Fibroblast of peridontal ligament (primary cell): Measurements from ENCODE around the gene INSYN1.
"Not testable (repeated sequence)": the region's sequence is repeated elsewhere in the genome, so short reads cannot be mapped to it uniquely, and the experiment has no call there.

Experiments
- DNase-seq: peaks from one replicate; pipeline ENCODE4 v3.0.0-alpha.2; 2010; ENCODE audit errors: extremely low read depth

The INSYN1 gene, protein sequence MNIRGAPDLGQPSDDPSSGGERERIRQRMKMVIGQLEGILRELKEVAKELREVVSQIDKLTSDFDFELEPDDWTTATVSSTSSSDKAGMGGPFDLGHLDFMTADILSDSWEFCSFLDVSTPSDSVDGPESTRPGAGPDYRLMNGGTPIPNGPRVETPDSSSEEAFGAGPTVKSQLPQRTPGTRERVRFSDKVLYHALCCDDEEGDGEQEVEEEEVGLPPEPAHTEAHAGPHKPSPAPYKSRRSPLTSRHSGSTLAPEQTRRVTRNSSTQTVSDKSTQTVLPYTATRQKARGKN

DNA sequence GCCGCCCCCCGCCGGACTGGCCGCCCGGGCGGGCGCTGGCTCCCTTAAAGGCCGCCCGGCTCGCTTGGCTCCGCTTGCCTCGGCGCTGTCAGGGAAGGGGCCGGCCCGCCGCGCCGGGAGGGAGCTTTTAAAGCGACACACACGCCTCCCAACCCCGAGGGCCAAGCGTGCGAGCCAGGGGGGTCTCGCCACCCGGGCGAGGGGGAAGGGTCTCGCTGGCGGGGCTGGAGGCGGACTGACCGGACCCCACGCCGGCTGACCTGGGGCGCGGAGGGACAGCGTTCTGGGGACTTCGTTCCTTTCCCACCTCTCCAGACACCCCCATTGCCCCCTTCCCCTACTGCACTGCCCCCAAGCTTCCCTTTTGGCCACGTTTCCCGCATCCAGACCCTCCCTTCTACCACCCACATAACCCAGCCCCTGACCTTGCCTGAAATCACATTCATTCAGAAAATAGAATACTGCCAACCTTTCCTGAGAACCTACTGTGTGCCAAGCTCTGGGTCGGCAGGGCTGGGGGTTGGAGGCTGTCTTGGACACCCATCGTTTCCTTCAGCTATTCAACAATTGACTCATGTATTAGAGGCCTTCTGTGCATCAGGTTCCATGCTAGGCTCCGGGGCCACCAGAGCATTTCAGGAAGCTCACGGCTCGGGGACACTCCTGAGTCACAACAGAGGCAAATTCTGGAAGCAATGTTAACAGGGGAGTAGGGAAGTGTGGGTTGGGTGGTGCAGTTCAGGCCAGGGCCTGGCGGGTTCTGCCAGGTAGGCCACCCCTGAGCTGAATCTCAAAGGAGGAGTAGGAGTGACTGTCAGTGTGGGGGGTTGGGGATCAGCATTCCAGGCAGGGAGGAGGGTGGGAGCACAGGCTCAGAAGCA, at the start of gene INSYN1:
Gene INSYN1, minus strand, starts transcription at position 102 of the 881 bp plus-strand sequence. CDS start 2,221 bp downstream, outside the sequence.
- peak; percentile 18 for DNase-seq

DNA sequence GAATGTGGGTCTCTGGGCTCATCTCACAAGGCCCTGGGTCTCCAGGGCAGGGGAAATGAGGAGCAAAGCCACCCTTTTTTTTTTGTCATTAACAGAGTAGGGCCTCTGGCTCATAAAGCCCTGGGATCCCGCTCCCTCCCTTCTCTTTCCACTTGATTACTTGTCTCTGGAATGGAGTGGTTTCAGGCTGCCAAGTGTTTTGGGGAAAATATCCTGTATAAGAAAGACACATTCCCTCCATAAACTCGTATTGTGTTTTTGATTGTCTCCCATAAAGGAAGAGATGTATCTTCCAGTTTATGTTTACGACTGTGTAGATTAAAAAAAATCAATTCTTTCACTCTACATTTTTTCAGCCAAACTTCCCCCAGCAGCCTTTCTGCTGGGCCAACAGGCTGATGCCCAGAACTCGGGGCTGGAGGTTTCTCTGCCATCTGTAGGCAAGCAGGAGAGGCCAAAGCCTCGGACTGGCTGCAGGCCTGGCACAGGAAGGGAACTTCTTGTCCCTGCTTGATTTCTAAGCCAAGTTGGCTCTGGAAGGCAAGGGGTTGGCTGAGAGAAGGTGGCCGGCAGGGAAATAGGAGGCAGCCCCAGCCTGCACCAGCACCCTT, 49.4 kb upstream of the INSYN1 start:
- no peak for DNase-seq

DNA sequence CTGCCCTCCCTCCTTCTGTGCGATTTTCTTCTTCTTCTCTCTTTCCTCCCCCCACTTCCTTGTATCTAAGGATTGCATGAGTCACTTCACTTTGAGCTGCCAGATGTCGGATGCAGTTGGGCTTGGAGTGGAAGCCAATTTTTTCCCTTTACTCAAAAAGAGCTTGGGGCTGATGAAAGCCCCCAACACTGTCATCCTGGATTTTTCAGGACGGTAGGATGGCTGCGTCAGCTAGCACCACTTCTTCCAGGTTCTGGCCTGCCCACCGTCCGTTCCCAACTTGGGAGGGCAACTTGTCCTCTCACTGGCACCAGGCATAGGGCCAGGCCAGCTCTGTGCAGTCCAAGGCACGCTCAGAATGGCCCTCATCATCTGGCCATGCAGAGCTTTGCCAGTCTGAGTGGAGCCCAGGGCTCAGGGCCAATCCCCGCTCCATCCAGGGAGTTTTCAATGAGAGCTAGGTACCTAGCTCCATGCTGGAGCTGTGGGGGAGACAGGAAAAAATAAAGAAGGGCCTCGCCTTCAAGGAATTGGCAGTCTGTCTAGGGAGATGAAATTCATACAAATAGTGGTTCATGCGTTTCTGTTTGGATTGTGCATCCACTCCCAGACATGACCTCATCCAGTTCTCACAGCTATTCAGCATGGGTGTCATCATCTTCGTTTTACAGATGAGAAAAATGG, 47.7 kb upstream of the INSYN1 start:
- DNase-seq, result peak; percentile 87

DNA sequence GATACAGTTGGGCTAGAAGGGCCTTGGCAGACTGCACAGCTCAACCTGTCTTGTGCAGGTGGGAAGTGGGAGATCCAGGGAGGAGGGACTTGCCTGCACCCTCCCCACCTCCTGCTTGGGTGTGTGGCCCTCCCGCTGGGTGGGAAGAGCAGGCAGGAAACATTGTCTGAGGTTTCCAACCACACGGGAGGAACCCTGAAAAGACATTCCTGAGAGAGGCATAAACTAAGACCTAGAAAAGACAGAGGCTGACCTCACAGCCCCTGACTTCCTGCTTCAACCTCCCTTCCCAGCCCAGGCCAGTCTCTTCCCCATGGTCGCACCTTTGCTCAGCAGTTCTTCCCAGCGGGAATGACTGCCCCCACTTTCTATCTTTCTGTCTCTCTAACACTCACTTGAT, 46.3 kb upstream of the INSYN1 start:
- DNase-seq, result no peak

DNA sequence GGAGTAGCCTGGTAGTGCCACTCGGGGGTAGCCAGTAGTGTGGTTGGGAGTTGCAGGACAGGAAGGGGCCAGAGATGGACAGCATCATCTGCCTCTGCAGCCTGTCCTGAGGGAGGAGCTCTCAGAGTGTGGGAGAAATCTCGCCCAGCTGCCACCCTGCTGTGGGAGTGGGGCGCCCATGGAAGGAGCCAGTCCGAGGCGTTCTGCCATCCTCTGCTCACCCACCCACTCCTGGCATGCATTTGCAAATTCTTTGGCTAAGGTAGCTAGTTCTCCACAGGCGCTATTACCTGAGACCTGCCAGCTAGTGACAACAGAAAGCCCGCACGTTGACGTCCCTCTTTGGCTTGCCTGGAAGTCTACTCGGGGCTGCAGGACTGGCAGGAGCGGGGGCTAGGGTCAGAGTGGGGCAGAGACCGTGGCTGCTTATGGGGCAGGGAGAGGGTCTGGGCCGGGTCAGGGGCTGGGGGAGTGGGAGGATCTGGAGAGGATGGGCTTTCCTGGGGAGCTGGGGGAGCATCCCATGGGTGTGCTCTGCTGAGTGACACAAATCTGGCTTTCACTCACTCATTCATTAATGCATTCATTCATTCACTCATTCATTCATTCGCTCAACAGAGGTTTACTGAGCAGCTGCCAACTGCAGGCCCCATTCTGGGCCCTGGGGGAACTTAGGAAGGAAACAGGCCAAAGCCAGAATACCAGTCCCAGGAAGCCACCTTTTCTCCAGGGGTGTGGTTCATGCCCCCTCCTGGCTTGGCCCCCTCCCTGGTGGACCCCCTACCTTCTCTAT, 44.4 kb upstream of the INSYN1 start:
- no peak for DNase-seq

DNA sequence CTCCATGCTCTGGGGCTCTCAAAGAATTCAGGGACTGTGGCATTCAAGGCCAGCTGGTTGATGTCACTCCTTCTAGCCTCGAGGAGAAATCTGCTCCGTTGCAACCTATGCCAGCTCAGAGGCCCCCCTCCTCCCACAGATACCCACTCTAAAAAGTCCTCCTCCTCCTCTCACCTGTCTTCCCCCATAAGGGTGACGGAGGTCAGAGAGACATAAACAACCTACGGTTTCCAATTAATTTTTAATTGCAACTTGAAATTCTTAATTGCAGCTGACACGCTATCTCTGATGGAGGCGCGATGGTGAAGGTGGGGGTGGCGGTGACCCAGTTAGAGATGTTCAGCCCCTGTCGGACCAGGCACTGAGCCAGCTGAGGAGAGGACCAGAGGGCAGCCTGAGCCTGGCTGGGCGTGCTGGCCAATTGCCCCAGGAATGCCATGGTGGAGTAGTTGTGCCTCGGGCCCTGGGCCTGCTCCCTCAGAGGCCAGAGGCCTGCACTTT, 43.2 kb upstream of the INSYN1 start:
- no peak for DNase-seq

DNA sequence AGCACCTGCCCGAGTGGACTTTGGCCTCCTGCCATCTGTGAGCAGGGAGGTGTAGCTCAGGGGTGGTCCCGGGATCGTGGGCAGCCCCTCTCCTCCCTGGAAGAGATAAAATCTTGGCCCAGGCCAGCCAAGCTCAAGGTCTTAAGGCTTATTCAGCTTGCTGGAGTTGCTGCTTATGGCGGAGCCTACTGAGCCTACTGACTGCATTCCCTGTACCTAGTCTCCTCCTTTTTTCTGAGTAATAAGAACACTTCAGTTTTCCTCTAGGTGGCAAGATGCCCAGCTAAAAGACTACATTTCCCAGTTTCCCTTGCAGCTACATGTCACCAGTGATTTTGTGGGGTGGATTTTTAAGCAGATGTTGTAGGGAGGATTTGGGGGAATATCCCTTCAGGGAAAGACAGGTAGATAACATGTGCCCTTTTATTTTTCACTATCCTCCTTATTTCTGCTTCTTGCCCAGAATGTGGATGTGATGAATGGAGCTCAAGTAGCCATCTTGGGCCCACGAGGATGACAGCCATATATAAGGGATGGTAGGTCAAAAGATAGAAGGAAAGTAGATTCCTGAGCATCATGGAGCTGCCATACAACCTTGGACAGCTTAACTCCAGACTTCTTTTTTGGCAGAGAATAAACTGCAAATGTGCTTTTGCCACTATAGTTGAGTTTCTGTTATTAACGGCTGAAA, 41.4 kb upstream of the INSYN1 start:
- peak; percentile 3 for DNase-seq

DNA sequence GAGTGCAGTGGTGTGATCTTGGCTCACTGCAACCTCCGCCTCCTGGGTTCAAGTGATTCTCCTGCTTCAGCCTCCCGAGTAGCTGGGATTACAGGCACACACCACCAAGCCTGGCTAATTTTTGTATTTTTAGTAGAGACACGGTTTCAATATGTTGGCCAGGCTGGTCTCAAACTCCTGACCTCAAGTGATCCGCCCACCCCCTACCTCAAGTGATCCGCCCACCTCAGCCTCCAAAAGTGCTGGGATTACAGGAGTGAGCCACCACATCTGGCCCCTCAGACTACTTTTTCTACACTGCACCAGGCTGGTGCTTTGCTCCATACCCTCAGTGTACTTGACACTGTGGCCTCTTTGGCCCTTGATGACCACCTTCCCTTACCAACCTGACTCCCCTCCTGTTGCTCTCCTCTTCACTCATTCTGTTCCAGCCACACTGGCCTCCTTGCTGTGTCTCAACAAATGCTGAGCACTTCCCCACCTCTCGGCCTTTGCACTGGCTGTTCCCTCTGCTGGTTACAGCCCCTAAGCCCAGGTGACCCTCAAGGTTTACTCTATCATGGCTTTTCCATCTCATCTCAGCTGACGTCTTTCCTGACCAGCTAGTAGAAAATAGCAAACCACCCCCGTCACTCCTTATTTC, 39.9 kb upstream of the INSYN1 start:
- DNase-seq, result not testable (repeated sequence)

DNA sequence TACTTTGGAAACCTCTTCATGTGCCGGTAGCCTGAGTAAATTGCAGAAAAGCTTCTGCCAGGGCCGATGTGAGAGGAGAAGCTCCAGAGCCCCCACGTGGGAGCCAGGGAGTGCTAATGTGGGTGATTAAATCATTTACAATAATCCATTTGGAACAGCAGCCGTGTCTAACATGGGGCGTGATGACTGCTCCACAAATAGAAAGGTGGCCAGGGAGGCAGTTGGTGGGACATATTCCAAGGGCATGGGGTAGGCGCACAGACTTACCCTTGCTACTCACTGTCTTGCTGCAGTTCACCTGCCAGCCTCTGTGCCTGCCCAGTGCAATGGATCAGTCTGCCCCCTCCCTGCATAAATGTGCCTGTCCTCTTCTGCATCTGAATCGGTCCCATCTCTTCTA, 39.3 kb upstream of the INSYN1 start:
- DNase-seq, result no peak

DNA sequence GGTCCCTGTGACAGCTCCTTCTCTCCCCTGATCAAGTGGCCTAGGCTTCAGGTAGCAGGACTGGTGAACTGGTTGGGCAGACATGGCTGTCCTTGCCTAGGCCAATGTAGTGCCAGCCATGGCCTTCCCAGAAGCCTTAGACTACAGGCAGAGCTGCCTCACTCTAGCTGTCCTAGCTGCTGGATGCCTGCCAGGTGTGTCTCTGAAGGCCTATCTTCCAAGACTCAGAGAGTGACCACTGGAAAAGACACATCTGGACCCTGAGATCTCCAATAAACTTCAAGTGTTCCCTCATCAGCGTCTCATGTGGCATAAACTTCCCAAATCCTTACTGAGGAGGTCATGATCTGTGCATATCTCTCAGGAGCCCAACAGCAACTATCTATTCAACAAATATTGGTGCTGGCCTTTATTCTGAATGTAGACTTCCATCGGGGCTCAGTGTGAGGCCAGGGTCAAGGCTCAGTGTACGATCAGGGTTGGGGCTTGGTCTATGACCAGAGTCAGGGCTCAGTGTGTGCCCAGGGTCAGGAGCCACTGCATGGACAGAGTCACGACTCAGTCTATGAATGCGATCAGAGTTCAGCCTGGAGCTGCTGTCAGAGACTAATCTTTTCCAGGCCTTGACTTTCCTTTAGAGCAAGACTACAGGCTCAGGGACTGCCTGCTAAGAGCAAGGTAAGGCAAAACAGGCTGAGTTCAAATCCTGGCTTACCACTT, 36.5 kb upstream of the INSYN1 start:
- DNase-seq, result no peak

DNA sequence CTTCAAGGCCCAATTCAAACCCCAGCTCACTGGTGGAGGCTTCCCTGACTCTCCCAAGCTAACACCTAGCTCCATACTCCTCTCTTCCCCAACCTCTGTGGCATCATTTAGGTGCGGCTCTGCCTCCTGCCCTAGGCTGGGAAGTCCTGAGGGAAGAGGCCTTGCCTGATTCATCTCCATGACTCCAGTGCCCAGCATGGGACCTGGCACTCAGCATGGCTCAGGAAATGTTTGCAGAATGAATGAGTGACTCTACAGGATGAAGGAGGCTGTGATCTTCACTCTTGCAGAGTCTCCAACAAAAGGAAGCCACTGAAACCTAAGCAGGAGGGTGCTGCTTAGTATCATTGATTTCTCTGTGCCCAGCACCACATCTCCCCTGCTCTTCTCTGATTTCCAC, 34.5 kb upstream of the INSYN1 start:
- no peak for DNase-seq

DNA sequence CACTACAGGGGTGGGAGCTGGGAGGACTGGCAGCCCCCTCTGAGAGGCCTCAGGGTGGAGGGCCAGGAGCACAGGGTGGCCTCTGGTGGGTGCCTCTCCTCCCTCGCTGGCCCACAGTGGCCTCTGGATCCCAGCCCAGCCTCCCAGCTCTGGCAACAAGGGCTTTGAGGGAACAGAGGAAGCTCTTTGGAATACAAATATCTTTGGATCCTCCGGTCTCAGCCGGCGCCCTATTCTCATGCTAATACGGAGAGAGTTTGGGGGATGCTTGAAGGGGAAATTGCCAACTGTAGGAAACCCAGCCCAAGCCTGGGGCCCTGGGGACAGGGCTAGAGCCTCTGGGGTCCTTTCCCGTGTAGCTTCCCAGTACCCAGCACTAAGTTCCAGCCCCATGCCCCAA, 33.4 kb upstream of the INSYN1 start:
- no peak for DNase-seq

DNA sequence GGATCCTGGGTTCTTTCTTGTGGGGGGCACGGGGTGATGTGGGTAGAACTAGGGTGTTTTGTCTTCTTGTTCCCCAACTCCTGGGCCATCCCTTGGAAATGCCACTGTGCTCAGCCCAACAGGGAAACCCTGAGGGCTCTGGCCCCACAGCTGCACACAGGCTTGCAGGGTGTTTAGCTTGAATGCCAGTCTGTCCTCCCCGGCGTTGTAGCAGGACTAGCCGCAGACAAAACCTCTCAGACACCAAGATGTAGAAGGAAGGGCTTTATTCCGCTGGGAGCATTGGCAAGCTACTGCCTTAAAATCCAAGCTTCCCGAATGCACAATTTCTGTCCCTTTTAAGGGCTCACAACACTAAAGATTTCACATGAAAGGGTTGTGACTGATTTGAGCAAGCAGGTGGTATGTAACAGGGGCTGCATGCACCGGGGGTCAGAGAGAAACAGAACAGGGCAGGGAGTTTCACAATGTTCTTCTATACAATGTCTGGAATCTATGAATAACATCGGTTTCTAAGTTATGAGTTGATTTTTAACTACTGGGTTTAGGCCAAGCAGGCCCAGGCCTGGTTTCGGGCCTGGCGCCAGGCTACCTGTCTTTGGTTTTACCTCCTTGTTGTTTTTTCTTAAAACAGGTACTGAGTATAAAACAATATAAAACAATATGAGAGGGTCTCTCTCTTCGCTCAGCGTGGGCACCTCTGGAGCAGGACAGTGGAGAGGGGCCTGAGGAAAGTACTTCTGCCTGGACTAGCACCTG, 32.3 kb upstream of the INSYN1 start:
- not testable (repeated sequence) for DNase-seq

DNA sequence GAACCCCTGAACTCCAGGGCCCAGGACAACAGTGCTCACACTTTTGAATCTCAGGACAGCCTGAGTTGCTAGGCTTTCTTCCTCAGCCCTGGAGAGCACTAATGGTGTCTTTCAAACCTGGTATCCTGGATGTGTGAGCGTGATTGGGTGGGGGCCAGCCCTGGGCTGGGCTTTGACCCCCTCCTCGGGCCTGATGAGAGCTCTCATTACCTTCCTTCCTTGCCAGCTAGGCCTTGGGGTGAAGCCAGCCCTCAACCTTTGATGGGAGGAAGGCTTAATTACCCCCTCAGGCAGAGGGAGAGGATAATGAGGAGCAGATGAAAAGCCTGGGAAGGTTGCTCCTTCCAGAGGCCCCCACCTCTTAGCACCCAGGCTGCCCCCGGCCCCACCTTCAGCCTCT, 31.1 kb upstream of the INSYN1 start:
- no peak for DNase-seq

DNA sequence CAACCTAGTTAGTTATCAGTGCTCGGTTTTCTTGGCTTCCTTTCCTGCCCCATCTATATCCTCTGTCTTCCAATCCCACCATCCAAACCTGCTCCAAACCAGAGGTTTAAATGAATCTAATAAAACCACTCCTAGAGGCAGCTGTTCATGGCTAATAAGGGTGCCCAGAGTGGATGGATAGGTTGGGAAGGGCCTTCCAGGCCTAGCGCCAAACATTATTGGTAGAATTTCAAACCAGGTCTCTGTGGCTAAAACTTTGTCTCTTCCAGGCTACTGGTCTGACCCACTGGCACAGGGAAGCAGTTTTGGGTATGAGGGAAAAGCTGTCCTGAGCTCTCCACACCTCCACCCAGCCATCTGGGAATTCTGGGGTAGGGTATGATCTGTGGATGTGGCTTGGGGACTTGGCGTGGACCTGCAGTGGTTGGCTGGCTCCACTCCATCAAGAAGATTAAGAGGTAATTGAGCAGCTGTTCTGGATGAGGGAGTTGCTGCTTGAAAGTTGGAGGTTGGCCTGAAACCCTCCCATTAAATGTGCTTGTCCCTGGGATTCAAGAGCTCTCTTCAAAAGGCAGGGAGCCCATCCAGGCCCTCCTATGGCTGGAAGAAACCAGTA, 29.3 kb upstream of the INSYN1 start:
- no peak for DNase-seq

DNA sequence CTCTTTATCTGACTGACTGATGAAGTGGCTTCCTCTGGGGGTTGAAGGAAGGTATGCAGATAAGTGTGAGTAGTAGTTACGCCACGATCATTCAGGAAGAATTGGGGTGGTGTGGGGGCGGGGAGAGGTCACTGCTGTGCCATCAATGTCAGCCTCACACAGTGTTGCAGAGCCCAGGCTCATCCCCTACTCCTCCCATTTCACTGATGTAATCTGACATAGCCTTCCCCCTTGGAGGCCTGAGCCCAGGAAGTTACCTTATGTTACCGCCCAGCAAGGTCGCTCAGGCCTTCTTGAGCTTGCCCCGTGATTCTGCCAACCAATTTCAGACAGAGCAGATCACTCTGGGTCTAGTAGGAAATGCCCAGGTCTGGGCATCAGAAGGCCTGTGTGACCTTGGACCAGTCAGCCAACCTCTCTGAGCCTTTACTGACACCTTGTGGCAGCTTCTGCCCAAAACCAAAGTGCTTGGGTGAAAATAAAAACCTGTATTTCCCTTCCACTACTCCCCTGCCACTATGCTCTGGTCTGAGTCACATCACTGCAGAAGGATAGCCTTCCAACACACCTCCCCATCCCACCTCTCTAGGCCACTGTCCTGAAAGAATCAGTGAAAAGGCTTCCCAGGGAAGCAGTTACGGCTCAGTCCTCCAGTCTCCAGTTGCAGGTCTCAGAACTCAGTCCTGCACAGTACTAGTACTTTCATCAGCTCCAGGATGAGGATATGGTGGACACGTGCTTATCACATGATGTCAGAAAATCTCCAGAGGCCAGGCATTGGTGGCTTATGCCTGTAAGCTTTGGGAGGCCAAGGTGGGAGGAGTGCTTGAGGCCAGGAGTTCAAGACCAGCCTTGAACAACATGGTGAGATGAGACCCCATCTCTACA, 28.1 kb upstream of the INSYN1 start:
- DNase-seq, result peak; percentile 10

DNA sequence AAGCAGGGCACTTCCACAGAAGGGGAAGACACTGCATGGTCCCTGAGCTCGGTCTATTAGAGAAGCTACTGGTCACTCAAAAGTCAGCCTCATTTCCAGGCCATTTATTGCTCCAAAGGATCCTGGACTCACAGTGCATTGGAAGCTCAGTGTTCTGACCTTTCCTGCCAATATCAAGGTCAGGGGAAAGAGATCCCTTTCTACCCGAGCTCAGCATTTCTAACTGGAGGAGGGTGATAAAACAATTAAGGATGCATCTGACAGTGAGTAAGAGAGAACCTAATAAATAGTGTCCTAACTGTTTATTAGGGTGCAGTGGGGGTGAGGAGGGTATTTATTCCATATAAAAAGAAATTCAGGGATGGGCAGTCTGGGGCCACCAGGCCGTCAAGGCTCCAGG, 26.8 kb upstream of the INSYN1 start:
- no peak for DNase-seq
